GM21360 (cell line): Measurements from ENCODE around the gene ZNF484.

Experiments used
- ATAC-seq: cut with Tn5 transposase; IDR thresholded peaks from one replicate; pipeline ENCODE4 v1.9.1; 2021; ENCODE audit warnings: mild to moderate bottlenecking, moderate library complexity; ENCODE audit not compliant: unreplicated experiment

The ZNF484 gene

GRCh38 chr9:92795598-92796336 is 82.1 kb downstream of the ZNF484 start:
- ATAC-seq: no peak
